Epidermal melanocyte (primary cell): ENCODE data around the gene SNX9.
A peak's percentile ranks its signal among the peaks of the same experiment; 100 is the strongest.
"Not testable (repeated sequence)": the region's sequence is repeated elsewhere in the genome, so short reads cannot be mapped to it uniquely, and the experiment has no call there.

Source experiments
- DNase-seq: peaks from one replicate; pipeline ENCODE4 v3.0.0; 2011; ENCODE audit warnings: low spot score; ENCODE audit not compliant: insufficient read length

Gene SNX9

DNA sequence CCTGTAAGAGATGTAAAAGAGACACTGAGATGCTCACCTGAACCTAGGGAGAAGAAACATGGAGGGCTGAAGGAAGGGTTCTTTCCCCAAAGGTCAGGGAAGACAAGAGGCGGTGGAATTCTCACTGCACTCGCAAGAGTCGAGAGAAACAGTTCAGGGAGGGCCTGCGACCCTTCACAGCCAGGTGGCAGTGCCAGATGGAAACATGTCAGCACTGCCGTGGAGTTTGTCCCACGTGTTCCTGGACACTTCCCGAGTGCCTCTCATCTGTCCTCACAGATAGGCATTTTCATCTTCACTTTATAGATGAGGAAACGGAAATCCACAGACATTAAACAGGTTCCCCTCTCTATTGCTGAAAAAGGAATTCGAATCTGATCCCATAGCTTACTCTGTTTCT, 88.2 kb downstream of the SNX9 start:
- no peak for DNase-seq

DNA sequence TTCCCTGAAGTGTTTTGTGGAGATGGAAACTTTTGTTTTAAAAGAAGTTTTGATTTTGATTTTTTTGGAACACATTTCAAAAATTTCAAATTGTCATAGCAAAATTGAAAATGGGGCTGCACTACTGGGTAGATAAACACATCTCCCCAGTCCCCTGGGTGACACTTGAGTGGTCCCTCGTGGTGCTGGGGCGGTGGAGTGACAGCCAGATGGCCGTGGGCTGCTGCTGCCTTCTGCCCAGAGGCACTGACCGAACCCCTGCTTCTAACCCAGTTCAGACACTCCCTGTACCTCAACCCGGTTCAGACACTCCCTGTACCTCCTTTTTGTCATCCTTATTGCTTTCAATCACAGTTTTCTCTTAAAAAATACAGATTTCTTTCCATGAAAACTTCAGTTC, 88.7 kb downstream of the SNX9 start:
- no peak for DNase-seq

- peak; percentile 63 for DNase-seq
Observed at GRCh38 chr6:157912326-157912725, 89.3 kb downstream of the SNX9 start.

DNA sequence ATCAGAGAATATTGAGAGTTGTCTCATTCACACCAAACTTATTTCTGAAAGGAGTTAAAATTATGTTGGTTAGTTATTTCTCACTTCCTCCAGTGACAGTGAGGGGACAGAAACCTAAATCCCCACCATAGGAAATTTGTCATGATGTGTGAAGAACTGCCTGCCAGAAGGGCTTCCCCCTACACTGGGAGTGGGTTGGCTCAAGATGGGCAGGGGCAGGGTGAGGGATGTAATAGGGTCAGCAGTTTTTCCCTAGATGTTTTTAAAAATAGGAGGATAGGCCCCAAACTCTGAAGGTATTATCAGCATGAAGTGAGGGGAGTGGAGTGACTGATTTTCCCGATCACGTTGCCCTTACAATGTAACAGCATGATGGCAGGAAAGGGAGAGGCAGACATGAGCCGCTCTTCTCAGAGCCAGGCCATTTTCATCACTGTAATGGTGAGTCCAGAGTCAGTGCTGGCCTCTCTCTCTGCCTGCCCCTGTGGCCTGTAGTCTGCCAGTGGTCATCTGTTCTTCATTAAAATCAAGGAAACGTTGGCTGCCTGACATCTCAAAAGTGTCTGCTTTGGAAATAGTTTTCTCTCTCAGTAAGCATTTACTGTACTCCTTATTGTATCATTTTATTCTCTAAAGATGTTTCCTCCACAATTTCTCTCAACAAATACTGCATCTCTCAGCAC, 98.8 kb downstream of the SNX9 start:
- no peak for DNase-seq

DNA sequence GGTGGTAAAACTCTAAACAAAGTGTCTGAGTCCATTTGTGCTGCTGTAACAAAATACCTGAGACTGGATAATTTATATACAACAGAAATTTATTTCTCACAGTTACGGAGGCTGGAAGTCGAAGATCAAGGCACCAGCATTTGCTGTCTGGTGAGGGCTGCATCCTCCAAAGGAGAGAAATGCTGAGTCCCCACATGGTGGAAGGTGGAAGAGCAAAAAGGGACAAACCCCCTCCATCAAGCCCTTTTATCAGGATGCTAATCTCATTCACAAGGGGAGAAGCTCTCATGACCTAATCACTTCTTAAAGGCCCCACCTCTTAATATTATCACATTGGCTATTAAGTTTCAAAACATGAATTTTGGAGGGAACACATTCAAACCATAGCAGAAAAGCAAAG, 102.7 kb downstream of the SNX9 start:
- DNase-seq: no peak

GRCh38 chr6:157927011-157927410, 104.0 kb downstream of the SNX9 start:
- DNase-seq: no peak

DNA sequence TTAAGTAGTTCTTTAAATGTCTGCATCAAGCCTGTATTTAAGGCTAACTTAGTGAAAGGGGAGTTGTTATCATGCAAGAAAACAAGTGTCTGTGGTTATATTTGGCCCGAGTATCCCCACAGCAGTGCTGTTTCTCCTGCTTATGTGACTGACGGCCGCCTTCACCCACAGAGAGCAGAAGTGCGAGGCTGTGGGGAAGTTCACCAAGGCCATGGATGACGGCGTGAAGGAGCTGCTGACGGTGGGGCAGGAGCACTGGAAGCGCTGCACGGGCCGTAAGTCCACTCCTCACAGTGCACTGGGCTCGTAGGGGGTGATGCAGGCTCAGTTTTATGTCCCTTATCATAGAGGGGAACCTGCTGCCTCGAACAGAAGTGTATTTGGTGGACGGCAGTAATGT, 105.4 kb downstream of the SNX9 start:
- DNase-seq: no peak

DNA sequence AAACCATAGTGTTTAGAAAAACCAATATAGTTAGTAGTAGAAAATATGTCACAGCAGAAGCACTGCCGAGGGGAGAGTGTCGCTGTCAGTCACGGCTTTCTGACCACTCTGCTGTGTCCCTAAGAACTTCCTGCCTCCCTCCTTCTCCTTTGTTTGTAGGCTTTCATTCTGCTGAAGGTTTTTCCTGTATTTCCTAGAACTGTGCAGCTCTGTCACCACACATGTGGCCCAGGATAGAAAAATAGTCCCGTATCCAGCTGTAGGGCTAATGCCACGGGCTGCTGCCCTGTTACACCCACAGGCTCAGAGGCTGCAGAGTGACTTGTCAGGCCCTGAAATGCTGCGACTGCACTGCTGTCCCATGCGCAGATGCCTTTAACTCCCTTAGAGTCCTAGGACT, 106.0 kb downstream of the SNX9 start:
- DNase-seq: no peak

- DNase-seq: no peak
Observed at GRCh38 chr6:157929765-157930319, 106.8 kb downstream of the SNX9 start.

DNA sequence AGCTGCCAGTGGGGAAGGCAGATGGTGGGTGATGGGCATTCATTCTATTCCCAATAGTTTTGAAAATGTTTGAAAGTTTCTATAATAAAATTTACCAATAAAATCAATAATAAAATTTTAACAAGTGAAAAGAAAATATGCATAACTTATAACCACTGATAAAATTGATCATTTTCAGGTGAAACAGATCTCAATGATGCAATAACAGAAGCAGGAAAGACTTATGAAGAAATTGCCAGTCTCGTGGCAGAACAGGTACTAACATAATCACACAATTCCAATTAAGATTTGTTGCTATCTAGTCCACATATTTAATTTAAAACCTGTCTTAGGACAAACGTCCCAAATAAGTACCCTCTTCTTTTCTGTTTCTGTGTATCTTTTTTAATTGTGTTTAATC, 112.7 kb downstream of the SNX9 start:
- no peak for DNase-seq

- no peak for DNase-seq
Observed at GRCh38 chr6:157937318-157937717, 114.3 kb downstream of the SNX9 start.

DNA sequence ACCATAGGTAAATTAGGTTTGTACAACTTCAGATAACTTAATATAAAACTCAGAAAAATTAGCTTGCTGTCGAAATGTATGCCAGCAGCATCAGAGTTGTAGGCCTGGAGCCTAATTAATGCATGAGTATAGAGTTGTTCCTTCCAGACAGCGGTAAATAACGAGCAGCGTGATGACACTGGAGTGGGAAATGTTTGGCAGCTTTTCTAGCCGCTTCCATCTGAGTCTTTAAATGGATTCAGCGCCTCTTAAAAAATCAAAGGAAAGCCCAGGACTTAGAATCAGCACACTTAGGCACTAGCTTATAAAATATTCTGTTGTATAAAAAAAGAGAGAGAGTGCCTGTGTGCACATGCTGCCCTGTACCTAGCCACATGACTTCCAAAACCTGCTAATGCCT, 114.9 kb downstream of the SNX9 start:
- DNase-seq: no peak

DNA sequence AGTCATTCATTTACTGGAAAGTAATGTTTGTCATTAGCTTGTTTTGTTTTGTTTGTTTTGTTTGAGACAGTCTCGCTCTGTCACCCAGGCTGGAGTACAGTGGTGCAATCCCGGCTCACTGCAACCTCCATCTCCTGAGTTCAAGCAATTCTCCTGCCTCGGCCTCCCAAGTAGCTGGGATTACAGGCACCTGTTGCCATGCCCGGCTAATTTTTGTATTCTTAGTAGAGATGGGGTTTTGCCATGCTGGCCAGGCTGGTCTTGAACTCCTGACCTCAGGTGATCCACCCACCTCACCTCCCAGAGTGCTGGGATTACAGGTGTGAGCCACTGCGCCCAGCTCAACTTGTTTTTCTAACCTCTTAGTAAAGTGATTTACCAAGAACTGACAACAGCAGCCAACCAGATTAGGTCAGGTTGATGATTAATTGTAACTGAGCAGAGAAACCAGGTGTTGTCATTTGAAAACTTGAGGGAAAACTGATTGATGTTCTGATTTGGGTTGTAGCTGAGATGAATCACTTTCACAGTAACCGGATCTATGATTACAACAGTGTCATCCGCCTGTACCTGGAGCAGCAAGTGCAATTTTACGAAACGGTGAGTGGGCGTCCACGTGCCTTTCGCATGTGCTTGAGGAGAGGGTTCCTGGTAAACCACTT, 117.5 kb downstream of the SNX9 start:
- not testable (repeated sequence) for DNase-seq

GRCh38 chr6:157941101-157941863, 118.2 kb downstream of the SNX9 start:
- DNase-seq: no peak

DNA sequence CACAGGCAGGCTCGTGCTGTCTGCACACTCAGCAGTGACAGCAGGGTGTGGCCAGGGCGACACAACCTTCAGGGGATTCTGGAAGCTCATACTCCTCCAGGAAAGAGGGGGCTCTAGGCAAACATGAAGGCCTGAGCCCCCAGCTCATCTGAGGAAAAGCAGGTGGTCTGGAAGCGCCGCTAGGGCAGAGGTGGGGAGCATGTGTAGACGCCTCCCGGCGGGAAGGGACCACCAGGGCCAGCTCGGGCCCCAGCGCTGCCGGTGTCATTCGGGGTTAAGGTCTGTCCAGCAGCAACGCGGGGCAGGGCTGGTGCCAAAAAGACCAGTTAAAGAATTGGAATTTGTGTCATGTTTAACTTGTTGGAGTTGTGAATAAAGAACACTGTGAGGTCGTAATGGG, 119.3 kb downstream of the SNX9 start:
- no peak for DNase-seq

DNA sequence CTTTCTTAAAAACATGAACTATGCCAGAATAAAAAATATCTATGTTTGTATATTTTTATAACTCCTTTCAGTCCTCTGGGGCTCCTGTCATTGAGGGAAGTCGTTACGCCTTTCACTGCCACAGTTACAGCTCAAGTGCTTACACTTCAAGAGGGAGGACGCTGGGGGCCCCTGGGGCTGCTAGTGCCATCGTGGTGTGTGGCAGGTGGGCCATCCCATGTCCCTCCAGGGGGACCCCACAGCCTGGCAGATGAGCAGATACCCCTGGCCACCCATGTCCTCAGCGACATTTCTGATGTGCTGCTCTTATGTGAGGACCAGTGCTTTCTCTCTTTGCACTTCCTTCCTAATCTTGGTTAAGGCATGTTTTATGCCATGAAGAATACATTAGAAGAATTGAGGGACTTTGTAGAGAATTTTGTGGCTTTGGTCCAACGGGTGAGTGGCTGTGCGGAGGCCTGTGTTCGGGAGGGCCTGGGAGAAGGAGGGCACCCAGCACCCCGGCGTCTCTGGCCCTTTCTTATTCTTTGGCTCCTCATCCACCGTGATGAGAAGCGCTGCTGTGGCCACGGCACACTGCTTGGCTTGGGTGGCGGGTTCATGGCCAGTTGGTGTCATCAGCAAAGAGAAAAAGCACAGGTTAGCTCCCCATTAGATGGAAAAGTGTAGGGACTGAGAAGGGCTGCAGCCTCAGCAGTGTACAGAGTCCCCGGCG, 120.4 kb downstream of the SNX9 start:
- DNase-seq: no peak

- no peak for DNase-seq
Observed at GRCh38 chr6:157943964-157944283, 120.9 kb downstream of the SNX9 start.

DNA sequence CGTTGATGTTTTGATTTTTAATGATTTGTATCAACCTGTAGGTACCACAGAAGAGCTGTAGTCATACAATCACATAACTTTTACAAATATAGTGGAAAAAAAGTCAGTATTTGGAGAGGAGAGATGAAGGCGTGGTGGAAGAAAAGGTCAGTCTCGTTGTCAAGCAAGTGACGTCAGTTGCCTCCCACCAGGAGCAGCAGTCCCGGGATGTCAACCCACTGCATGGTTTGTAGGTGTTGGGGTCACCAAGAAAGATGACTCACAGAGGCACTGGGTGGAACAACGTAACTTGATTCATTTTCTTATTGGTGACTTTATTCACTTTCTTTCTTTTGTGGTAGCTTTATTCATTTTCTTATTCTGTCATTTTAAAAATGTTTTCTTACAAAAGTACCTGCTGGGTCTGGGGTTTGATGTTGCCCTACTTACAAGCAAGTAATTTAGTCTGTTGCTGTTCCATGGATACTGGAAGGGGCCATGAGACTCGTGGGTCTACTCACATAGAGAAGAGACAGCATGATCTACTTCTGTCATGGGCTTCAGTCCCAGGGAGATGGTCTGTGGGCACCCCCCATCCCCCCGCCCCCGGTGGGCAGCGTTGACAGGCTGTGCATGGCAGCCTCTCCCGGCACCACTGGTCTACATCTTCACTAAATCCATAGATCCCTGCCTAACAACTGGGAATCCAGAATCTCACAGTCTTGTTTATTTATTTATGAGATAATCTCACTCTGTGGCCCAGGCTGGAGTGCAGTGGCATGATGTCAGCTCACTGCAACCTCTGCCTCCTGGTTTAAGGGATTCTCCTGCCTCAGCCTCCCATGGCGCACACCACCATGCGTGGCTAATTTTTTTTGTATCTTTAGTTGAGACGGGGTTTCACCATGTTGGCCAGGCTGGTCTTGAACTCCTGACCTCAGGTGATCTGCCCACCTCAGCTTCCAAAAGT, 122.2 kb downstream of the SNX9 start:
- no peak for DNase-seq

DNA sequence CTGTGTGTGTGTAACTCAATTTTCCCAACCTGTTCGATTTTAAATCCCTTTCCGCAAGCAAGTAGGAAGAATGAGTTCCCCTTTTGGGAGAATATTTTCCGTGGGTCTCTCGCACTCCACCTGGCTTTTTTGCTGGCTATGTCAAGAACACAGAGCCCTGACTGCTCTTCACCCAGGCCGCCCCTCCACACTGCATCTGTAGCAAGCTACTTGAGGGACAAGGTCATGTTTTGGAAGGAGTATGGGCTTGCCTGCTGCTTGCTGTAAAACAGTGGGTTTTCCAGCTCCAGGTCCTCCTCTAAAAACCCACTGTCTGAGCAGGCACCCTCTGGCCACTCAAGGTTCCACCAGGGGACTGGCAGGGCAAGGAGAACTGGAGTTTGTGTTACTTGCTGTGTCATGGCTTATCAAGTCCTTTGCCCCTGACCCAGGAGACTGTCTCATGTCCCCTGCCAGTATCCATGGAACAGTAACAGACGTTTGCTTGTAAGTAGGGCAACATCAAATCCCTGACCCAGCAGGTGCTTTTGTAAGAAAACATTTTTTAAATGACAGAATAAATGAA, 123.1 kb downstream of the SNX9 start:
- DNase-seq: no peak

- DNase-seq: no peak
Observed at GRCh38 chr6:157946865-157947532, 124.0 kb downstream of the SNX9 start.
